Adrenal gland (tissue), 5 donors: ENCODE measurements around the gene AK8.

Source experiments
- POLR2A ChIP-seq, 2 donors: fragments of 450-650 bp; IDR thresholded peaks; one replicate each; pipeline ENCODE4 v1.6.1; 2017; ENCODE audit warnings: antibody characterized with exemption in 2 of 2, mild to moderate bottlenecking in 2 of 2, moderate library complexity in 1 of 2
- TF ChIP-seq, protein P1 (sequence below), 6 experiments: fragments of 450-650 bp in 4 of 6; fragments of 200-600 bp in 2 of 6; sonication (generic) in 1 of 6; IDR thresholded peaks; 1 replicate in 5 of 6; 2 replicates in 1 of 6; pipeline versions ENCODE4 v1.5.1 to v1.8.0; 2016 to 2021; ENCODE audit warnings: antibody characterized with exemption in 6 of 6, mild to moderate bottlenecking in 2 of 6, moderate library complexity in 1 of 6
- donor health status: DM: no; HTN: no; CAD: no.

DNA sequence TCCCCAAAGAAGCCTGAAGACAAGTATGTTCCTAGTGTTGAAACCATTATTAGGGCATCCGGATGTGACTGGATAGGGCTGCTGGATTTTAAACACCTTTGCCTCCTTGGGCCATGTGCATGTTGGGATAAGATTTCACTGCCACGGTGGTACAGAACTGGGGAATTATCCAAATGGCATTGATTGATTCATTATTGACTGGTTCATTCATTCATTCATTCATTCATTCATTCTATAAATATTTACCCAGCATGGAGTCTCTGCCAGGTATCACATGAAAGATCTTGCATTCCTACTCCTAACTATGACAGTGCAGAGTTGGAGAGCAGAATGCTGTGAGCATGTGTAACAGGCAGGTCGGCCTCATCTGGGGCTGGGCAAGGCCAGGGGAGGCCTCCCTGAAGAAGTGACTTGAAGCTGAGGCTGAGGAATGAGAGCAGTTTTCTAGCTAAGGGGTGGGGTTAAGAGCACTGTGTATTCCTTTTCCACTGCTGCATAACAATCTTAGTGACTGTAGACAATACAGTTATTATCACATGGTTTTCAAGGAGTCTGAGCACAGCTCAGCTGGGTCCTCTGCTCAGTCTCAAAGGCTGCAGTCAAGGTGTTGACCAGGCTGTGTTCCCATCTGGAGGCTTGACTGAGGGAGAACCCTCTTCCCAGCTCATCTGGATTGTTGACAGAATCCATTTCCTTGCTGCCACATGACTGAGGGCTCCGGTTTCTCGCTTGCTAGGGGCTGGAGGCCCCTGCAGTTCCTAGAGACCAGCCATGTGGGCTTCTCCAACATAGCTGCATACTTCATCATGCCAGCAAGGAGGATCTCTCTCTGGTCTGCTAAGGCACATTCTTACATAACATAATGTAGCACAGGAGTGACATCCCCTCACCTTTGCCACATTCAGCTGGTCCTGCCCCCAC lies 35.7 kb downstream of the AK8 start:
- TF ChIP-seq POLR2A (IDR thresholded peaks at IDR 0.05), result no peak
- TF ChIP-seq, protein P1, sequence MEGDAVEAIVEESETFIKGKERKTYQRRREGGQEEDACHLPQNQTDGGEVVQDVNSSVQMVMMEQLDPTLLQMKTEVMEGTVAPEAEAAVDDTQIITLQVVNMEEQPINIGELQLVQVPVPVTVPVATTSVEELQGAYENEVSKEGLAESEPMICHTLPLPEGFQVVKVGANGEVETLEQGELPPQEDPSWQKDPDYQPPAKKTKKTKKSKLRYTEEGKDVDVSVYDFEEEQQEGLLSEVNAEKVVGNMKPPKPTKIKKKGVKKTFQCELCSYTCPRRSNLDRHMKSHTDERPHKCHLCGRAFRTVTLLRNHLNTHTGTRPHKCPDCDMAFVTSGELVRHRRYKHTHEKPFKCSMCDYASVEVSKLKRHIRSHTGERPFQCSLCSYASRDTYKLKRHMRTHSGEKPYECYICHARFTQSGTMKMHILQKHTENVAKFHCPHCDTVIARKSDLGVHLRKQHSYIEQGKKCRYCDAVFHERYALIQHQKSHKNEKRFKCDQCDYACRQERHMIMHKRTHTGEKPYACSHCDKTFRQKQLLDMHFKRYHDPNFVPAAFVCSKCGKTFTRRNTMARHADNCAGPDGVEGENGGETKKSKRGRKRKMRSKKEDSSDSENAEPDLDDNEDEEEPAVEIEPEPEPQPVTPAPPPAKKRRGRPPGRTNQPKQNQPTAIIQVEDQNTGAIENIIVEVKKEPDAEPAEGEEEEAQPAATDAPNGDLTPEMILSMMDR (IDR thresholded peaks at IDR 0.05), result no peak
